Hepatocyte (in vitro differentiated cells): ENCODE data around the gene FST.

Experiments
- EZH2 ChIP-seq: fragments of 200-600 bp; sonication (generic); IDR thresholded peaks from 2 replicates; pipeline ENCODE4 v1.6.1; 2016; ENCODE audit warnings: antibody characterized with exemption, mild to moderate bottlenecking, borderline replicate concordance
- TF ChIP-seq, protein P1 (sequence below): fragments of 200-600 bp; sonication (generic); IDR thresholded peaks from 2 replicates; pipeline ENCODE4 v1.5.1; 2016; ENCODE audit warnings: antibody characterized with exemption, mild to moderate bottlenecking; ENCODE audit not compliant: poor library complexity

DNA sequence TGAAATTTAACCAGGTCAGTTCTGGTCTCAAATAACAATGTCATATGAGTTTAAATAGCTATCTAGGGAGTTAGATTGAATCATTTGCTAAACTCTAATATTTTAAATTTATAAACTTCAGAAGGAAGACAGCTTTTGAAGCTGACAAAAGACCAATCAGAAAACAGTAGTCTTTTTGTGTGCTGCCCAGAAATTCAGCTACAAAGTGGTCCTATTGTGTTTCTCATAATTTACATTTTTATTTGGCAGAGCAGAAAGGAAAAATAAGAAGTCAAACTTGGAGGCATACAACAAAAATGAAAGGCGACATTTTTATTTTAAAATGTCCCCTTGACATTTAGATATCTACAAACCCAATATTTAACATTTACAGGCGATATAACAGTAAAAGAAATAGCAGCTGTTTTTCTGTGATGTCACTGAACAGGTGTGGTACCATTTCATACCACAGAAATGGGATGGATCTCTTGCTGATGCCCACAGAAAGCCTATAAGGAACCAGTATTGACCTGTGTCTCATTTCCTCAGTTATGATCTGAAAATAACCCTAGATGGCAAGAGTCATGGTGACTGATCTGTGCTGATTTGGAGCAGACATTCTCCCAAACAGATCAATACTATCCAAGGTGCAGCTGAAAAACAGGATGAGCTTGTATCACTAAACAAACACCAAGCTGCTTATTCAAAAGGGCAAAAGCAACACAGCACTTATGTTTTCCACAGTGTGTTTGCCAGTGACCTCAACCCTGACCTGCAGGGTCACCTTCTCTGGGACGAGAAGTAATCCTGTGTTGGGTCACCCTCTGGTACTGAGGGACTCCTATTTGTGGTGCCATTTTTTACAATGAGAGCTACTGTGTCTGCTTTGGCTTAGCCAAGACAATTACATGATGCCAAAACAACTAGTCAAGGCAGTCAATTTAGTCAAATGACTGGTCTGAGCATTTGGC lies 3.6 kb upstream of the FST start:
- TF ChIP-seq, protein P1, sequence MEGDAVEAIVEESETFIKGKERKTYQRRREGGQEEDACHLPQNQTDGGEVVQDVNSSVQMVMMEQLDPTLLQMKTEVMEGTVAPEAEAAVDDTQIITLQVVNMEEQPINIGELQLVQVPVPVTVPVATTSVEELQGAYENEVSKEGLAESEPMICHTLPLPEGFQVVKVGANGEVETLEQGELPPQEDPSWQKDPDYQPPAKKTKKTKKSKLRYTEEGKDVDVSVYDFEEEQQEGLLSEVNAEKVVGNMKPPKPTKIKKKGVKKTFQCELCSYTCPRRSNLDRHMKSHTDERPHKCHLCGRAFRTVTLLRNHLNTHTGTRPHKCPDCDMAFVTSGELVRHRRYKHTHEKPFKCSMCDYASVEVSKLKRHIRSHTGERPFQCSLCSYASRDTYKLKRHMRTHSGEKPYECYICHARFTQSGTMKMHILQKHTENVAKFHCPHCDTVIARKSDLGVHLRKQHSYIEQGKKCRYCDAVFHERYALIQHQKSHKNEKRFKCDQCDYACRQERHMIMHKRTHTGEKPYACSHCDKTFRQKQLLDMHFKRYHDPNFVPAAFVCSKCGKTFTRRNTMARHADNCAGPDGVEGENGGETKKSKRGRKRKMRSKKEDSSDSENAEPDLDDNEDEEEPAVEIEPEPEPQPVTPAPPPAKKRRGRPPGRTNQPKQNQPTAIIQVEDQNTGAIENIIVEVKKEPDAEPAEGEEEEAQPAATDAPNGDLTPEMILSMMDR, result no peak
- no peak for TF ChIP-seq EZH2
